HepG2 (cell line): ENCODE data around the gene UNG. TPM values are rescaled to one million over a fixed set of nuclear protein-coding genes. Genes with fewer than 3 reads are reported as not detected.

Experiments
- DRAP1 ChIP-seq: IDR thresholded peaks from 2 replicates; pipeline ENCODE4 v1.6.1; 2016; ENCODE audit warnings: missing genetic modification reagents, missing compliant biosample characterization
- ELF1 ChIP-seq: sonication (generic); formaldehyde crosslinking; IDR thresholded peaks from 2 replicates; pipeline ENCODE4 v1.4.0; 2020; ENCODE audit warnings: missing genetic modification reagents
- ELF3 ChIP-seq: IDR thresholded peaks from 2 replicates; pipeline ENCODE4 v1.6.1; 2016; ENCODE audit warnings: missing genetic modification reagents, missing compliant biosample characterization
- FOXJ3 ChIP-seq: sonication (generic); formaldehyde crosslinking; IDR thresholded peaks from 2 replicates; pipeline ENCODE4 v1.4.0; 2020; ENCODE audit warnings: missing genetic modification reagents, mild to moderate bottlenecking, borderline replicate concordance
- GPN1 ChIP-seq: sonication (generic); formaldehyde crosslinking; IDR thresholded peaks from 2 replicates; pipeline ENCODE4 v1.5.1; 2020; ENCODE audit warnings: missing genetic modification reagents, borderline replicate concordance
- GTF2F1 ChIP-seq: fragments of 150-350 bp; IDR thresholded peaks from 2 replicates; pipeline ENCODE4 v1.6.1; 2014; ENCODE audit warnings: low read length
- HNRNPK ChIP-seq: fragments of 200-400 bp; formaldehyde crosslinking; IDR thresholded peaks from 2 replicates; pipeline ENCODE4 v1.6.1; 2018; ENCODE audit warnings: low read length, low read depth, moderate library complexity, mild to moderate bottlenecking; ENCODE audit not compliant: poor library complexity, severe bottlenecking
- MAFK ChIP-seq, 2 experiments: IDR thresholded peaks in 1 of 2; conservative IDR thresholded peaks in 1 of 2; 2 replicates each; pipeline ENCODE4 v1.6.1; 2011; ENCODE audit warnings: improper control_type of control experiment in 2 of 2, low read length in 2 of 2
- MATR3 ChIP-seq: sonication (generic); formaldehyde crosslinking; IDR thresholded peaks from 2 replicates; pipeline ENCODE4 v1.4.0; 2020; ENCODE audit warnings: missing genetic modification reagents
- MXD4 ChIP-seq: IDR thresholded peaks from 2 replicates; pipeline ENCODE4 v1.6.1; 2016; ENCODE audit warnings: mild to moderate bottlenecking, missing biosample characterization, missing genetic modification reagents
- MYPOP ChIP-seq: sonication (generic); formaldehyde crosslinking; IDR thresholded peaks from 2 replicates; pipeline ENCODE4 v1.8.1; 2023; ENCODE audit warnings: mild to moderate bottlenecking, moderate library complexity, missing genetic modification reagents
- PHF20 ChIP-seq: sonication (generic); formaldehyde crosslinking; IDR thresholded peaks from 2 replicates; pipeline ENCODE4 v1.5.0; 2020; ENCODE audit warnings: mild to moderate bottlenecking, missing genetic modification reagents
- PLRG1 ChIP-seq: fragments of 450-650 bp; conservative IDR thresholded peaks from 2 replicates; pipeline ENCODE4 v1.6.1; 2016
- RAD51 ChIP-seq: fragments of 450-650 bp; IDR thresholded peaks from 2 replicates; pipeline ENCODE4 v1.6.1; 2016; ENCODE audit warnings: borderline replicate concordance
- RCOR2 ChIP-seq: IDR thresholded peaks from 2 replicates; pipeline ENCODE4 v1.6.1; 2016; ENCODE audit warnings: missing biosample characterization, missing genetic modification reagents
- SATB2 ChIP-seq: sonication (generic); formaldehyde crosslinking; IDR thresholded peaks from 2 replicates; pipeline ENCODE4 v1.5.0; 2020; ENCODE audit warnings: missing genetic modification reagents
- TMF1 ChIP-seq: sonication (generic); formaldehyde crosslinking; IDR thresholded peaks from 2 replicates; pipeline ENCODE4 v1.8.1; 2022; ENCODE audit warnings: low read depth, missing genetic modification reagents
- ZBTB1 ChIP-seq: sonication (generic); formaldehyde crosslinking; IDR thresholded peaks from 2 replicates; pipeline ENCODE4 v1.4.0; 2020; ENCODE audit warnings: missing genetic modification reagents, borderline replicate concordance
- ZBTB20 ChIP-seq: sonication (generic); formaldehyde crosslinking; IDR thresholded peaks from 2 replicates; pipeline ENCODE4 v1.8.1; 2023; ENCODE audit warnings: missing genetic modification reagents, low read depth, mild to moderate bottlenecking, borderline replicate concordance
- ZBTB38 ChIP-seq: sonication (generic); formaldehyde crosslinking; IDR thresholded peaks from 2 replicates; pipeline ENCODE4 v1.5.1; 2020; ENCODE audit warnings: mild to moderate bottlenecking, missing genetic modification reagents
- ZNF354B ChIP-seq: sonication (generic); formaldehyde crosslinking; IDR thresholded peaks from 2 replicates; pipeline ENCODE4 v1.8.0; 2022; ENCODE audit warnings: mild to moderate bottlenecking, missing genetic modification reagents
- ZNF572 ChIP-seq: sonication (generic); formaldehyde crosslinking; IDR thresholded peaks from 2 replicates; pipeline ENCODE4 v1.5.1; 2020; ENCODE audit warnings: mild to moderate bottlenecking, missing genetic modification reagents
- ZNF780A ChIP-seq: sonication (generic); formaldehyde crosslinking; IDR thresholded peaks from 2 replicates; pipeline ENCODE4 v1.8.0; 2022; ENCODE audit warnings: mild to moderate bottlenecking, missing genetic modification reagents, moderate library complexity
- ZSCAN25 ChIP-seq: sonication (generic); formaldehyde crosslinking; IDR thresholded peaks from 2 replicates; pipeline ENCODE4 v1.8.0; 2022; ENCODE audit warnings: mild to moderate bottlenecking, missing genetic modification reagents
- polyA plus RNA-seq, 8 experiments: library from polyadenylated mRNA; depleted of rRNA in 3 of 8; stranded (reverse) in 7 of 8; unstranded in 1 of 8; fragments of >200 nt; fragmentation: Illumina TruSeq in 4 of 8; extraction: Trizol in 4 of 8; gene quantifications; 2 replicates each; pipeline versions ENCODE4 v1.2.1 to v1.2.3, GENCODE V29; 2011 to 2016; ENCODE audit warnings: low read depth in 4 of 8, missing spikeins in 1 of 8, mixed read lengths in 1 of 8; ENCODE audit not compliant: insufficient read depth in 1 of 8
- total RNA-seq, 5 experiments: library from RNA; depleted of rRNA; stranded (reverse); fragments of >200 nt; fragmentation: Illumina TruSeq; extraction: Trizol; gene quantifications; 2 replicates each; pipeline ENCODE4 v1.2.3, GENCODE V29; 2016; ENCODE audit warnings: low read depth in 1 of 5
- TF ChIP-seq, protein P1 (sequence below): sonication (generic); formaldehyde crosslinking; IDR thresholded peaks from 2 replicates; pipeline ENCODE4 v1.4.0; 2020; ENCODE audit warnings: low read depth, missing genetic modification reagents

The UNG gene
- total and polyA plus RNA-seq, 2 of the 13 experiments (the other 11 are each of a cell fraction or from before 2014, with no cell fraction given) = 23.3 to 114 TPM

DNA sequence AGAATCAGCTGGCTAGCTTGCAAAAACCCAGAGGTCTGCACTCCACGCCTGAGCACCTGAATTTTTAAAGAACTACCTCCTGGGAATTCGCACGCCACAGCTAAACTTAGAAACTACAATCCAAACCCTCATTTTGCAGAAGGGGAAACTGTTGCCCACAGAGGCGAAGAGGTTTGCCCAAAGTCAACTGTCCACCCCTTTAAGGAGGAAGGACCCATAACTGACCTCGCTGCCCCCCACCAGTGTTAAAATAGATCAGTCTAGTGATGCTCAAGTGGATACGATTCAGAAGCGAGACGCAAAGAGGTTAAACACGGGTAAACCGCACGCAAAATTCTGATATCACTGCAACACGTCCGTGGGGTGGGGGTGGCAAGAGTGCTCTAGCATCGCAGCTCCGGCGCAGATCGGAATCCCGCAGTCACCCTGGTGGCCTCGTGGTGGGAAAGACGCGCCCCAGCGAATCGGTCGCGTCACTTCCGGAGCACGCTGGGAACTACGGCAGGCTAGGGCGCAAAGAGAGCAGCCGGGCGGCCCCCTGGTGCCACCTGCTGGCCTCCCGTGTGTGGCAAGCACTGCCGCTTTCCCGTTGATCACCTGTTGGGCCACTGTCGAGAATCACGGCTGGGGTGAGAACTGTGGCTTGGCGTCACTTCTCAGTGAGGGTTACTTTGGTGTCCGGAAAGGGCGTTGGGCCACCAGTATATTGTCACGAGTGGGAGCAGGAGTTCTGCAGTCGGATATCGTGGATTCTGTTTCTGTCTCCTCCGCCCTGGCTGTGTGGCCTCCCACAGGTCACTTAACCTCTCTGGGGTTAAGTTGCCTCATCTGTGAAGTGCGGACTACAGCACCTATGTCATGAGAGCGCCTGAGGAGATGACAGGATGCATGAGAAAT is 4.1 kb upstream of the UNG start, which contains the start of gene ALKBH2 (continued):
- TF ChIP-seq ELF1 (CRISPR knock-in tag) (peak; percentile 81), ELF3 (CRISPR knock-in tag) (peak; percentile 83), MYPOP (peak; percentile 96), SATB2 (CRISPR knock-in tag) (no peak), MAFK (conservative IDR thresholded peaks at IDR 0.05 in 1 of 2, IDR thresholded peaks at IDR 0.05 in 1 of 2; ENCODE audit: low read length in 2 of 2) (no peak), ZNF354B (CRISPR knock-in tag) (peak; percentile 90; the same call in 1 of the 2 replicates), PHF20 (peak; percentile 90), ZSCAN25 (CRISPR knock-in tag) (peak; percentile 85), HNRNPK (no peak), ZNF780A (CRISPR knock-in tag) (peak; percentile 93), PLRG1 (no peak), ZBTB38 (CRISPR knock-in tag) (peak; percentile 80; the same call in 1 of the 2 replicates), MXD4 (CRISPR knock-in tag) (peak; percentile 98), ZNF572 (CRISPR knock-in tag) (peak; percentile 96), GTF2F1 (no peak), MATR3 (CRISPR knock-in tag) (no peak), DRAP1 (peak; percentile 46; the same call in 1 of the 2 replicates), FOXJ3 (CRISPR knock-in tag) (no peak; the same call in 1 of the 2 replicates), GPN1 (no peak), TMF1 (CRISPR knock-in tag) (peak; percentile 94), ZBTB20 (CRISPR knock-in tag) (peak; percentile 88), RAD51 (no peak), RCOR2 (CRISPR knock-in tag) (peak; percentile 85), ZBTB1 (no peak)
- TF ChIP-seq, protein P1, sequence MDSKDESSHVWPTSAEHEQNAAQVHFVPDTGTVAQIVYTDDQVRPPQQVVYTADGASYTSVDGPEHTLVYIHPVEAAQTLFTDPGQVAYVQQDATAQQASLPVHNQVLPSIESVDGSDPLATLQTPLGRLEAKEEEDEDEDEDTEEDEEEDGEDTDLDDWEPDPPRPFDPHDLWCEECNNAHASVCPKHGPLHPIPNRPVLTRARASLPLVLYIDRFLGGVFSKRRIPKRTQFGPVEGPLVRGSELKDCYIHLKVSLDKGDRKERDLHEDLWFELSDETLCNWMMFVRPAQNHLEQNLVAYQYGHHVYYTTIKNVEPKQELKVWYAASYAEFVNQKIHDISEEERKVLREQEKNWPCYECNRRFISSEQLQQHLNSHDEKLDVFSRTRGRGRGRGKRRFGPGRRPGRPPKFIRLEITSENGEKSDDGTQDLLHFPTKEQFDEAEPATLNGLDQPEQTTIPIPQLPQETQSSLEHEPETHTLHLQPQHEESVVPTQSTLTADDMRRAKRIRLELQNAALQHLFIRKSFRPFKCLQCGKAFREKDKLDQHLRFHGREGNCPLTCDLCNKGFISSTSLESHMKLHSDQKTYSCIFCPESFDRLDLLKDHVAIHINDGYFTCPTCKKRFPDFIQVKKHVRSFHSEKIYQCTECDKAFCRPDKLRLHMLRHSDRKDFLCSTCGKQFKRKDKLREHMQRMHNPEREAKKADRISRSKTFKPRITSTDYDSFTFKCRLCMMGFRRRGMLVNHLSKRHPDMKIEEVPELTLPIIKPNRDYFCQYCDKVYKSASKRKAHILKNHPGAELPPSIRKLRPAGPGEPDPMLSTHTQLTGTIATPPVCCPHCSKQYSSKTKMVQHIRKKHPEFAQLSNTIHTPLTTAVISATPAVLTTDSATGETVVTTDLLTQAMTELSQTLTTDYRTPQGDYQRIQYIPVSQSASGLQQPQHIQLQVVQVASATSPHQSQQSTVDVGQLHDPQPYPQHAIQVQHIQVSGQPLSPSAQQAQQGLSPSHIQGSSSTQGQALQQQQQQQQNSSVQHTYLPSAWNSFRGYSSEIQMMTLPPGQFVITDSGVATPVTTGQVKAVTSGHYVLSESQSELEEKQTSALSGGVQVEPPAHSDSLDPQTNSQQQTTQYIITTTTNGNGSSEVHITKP (CRISPR knock-in tag) = peak; percentile 64; the same call in 1 of the 2 replicates
